Small intestine (tissue), 7 donors: ENCODE measurements around the gene SHLD1. TPM values are rescaled to one million over a fixed set of nuclear protein-coding genes. Genes with fewer than 3 reads are reported as not detected.

Source experiments
- DNase-seq, 2 donors: peaks; one replicate each; pipeline versions ENCODE4 v3.0.0 to v3.0.0-alpha.2; 2013
- FAIRE-seq: peaks from 2 replicates; lab custom pipeline; 2012; peaks lifted over from hg19 to GRCh38; lab: Jason Lieb, UNC
- H3K27ac ChIP-seq, 3 donors: one replicate each; pipeline ENCODE4 v1.5.1; 2013; ENCODE audit warnings: low read length in 2 of 3, mild to moderate bottlenecking in 2 of 3, control low read depth in 1 of 3, inconsistent platforms in 1 of 3, low read depth in 1 of 3, moderate library complexity in 1 of 3
- H3K27me3 ChIP-seq, 3 donors: one replicate each; pipeline ENCODE4 v1.6.1; 2013; ENCODE audit warnings: low read length in 3 of 3, inconsistent platforms in 1 of 3; ENCODE audit not compliant: control insufficient read depth in 3 of 3, insufficient read depth in 3 of 3
- H3K36me3 ChIP-seq, 3 donors: one replicate each; pipeline ENCODE4 v1.6.1; 2013; ENCODE audit warnings: low read length in 3 of 3, inconsistent platforms in 1 of 3, low read depth in 1 of 3, mild to moderate bottlenecking in 1 of 3, moderate library complexity in 1 of 3; ENCODE audit not compliant: control insufficient read depth in 3 of 3, insufficient read depth in 2 of 3
- H3K4me1 ChIP-seq, 3 donors: one replicate each; pipeline ENCODE4 v1.6.1; 2013; ENCODE audit warnings: low read length in 2 of 3, inconsistent platforms in 1 of 3, low read depth in 1 of 3, mild to moderate bottlenecking in 1 of 3, moderate library complexity in 1 of 3; ENCODE audit not compliant: control insufficient read depth in 3 of 3, insufficient read depth in 2 of 3
- H3K4me3 ChIP-seq, 3 donors: one replicate each; pipeline ENCODE4 v1.5.1; 2013; ENCODE audit warnings: low read length in 3 of 3, control low read depth in 1 of 3, inconsistent platforms in 1 of 3, low read depth in 1 of 3, mild to moderate bottlenecking in 1 of 3, moderate library complexity in 1 of 3
- H3K9me3 ChIP-seq, 2 donors: one replicate each; pipeline ENCODE4 v1.6.1; 2013; ENCODE audit warnings: low read depth in 1 of 2, low read length in 1 of 2; ENCODE audit not compliant: control insufficient read depth in 2 of 2, insufficient read depth in 1 of 2
- WGBS, 3 donors: extraction: QIAGEN DNeasy Blood & Tissue Kit; methylation state at CpG; one replicate each; pipeline ENCODE4 v1.1.7; 2013; 5-methylcytosine and 5-hydroxymethylcytosine counted together
- polyA plus RNA-seq, 4 donors: library from polyadenylated mRNA; stranded (reverse) in 3 of 4; unstranded in 1 of 4; fragments of 200-250 nt in 3 of 4; fragments of 120-200 nt in 1 of 4; gene quantifications; one replicate each; pipeline versions ENCODE4 v1.2.1 to v1.2.3, GENCODE V29; 2013
- donor health status: healthy with polysubstance abuse.
- donor health status: control.
- donor health status: control.
- donor health status: Bipolar disorder and iron deficiency.
- donor health status: healthy.

The SHLD1 gene
- polyA plus RNA-seq, 4 donors: 12.3 to 19.2 (median 17.0) TPM

- 61 to 85% (median 64%) methylated on average over 5 of the region's 5 CpGs for WGBS, 3 donors
- no peak overlapping the region for H3K4me3 ChIP-seq
- no peaks in the 10 kb centered on the region for H3K9me3 ChIP-seq
- H3K27me3 ChIP-seq: no peaks in the 10 kb centered on the region
- no peak for FAIRE-seq
- no peaks in the 10 kb centered on the region for H3K36me3 ChIP-seq
- no peak overlapping the region for H3K27ac ChIP-seq
- peaks cover 0 to 16% (median 2%) of the 10 kb centered on the region in 3 donors for H3K4me1 ChIP-seq
- no peak for DNase-seq
These were observed 92.9 kb downstream of the SHLD1 start for GRCh38 chr20:5843054-5843592.

- FAIRE-seq (no peak), DNase-seq (peak in 1 of 2 donors; percentile 21)
- no peak overlapping the region for H3K27ac ChIP-seq
- 61 to 90% (median 61%) methylated on average over 2 of the region's 2 CpGs for WGBS, 3 donors
- no peaks in the 10 kb centered on the region for H3K9me3 ChIP-seq
- peaks cover 0 to 16% (median 2%) of the 10 kb centered on the region in 3 donors for H3K4me1 ChIP-seq
- no peak overlapping the region for H3K4me3 ChIP-seq
- H3K27me3 ChIP-seq: no peaks in the 10 kb centered on the region
- no peaks in the 10 kb centered on the region for H3K36me3 ChIP-seq
These were observed 94.0 kb downstream of the SHLD1 start for GRCh38 chr20:5844063-5844681.

- DNase-seq (peak; percentile 21 to 41), FAIRE-seq (no peak)
- H3K27ac ChIP-seq: peak overlapping the region in 1 of 3 donors; percentile 14
- peaks cover 0 to 16% (median 2%) of the 10 kb centered on the region in 3 donors for H3K4me1 ChIP-seq
- no peaks in the 10 kb centered on the region for H3K9me3 ChIP-seq
- H3K4me3 ChIP-seq: no peak overlapping the region
- H3K36me3 ChIP-seq: peaks cover 0 to 4% (median 0%) of the 10 kb centered on the region in 3 donors
- 51 to 66% (median 61%) methylated on average over 12 of the region's 12 CpGs for WGBS, 3 donors
- no peaks in the 10 kb centered on the region for H3K27me3 ChIP-seq
These were observed 95.7 kb downstream of the SHLD1 start for GRCh38 chr20:5845681-5846615.

- Histone ChIP-seq H3K4me3 (no peak overlapping the region), H3K27ac (no peak overlapping the region), H3K27me3 (no peaks in the 10 kb centered on the region), H3K9me3 (no peaks in the 10 kb centered on the region), H3K4me1 (peaks cover 0 to 16% (median 2%) of the 10 kb centered on the region in 3 donors), H3K36me3 (peaks cover 0 to 4% (median 0%) of the 10 kb centered on the region in 3 donors)
- FAIRE-seq (no peak), DNase-seq (no peak)
- 73 to 82% (median 78%) methylated on average over 11 of the region's 11 CpGs for WGBS, 3 donors
These were observed 98.7 kb downstream of the SHLD1 start for GRCh38 chr20:5848711-5849505.

- Histone ChIP-seq H3K4me1 (no peaks in the 10 kb centered on the region), H3K27ac (no peak overlapping the region), H3K36me3 (no peaks in the 10 kb centered on the region), H3K27me3 (no peaks in the 10 kb centered on the region), H3K4me3 (no peak overlapping the region), H3K9me3 (peaks cover 0 to 2% of the 10 kb centered on the region in 2 donors)
- WGBS, 3 donors: 87 to 94% (median 94%) methylated on average over 3 of the region's 3 CpGs
- no peak for FAIRE-seq
- no peak for DNase-seq
These were observed 105.7 kb downstream of the SHLD1 start for GRCh38 chr20:5855939-5856338.

GRCh38 chr20:5859608-5860007 lies 109.4 kb downstream of the SHLD1 start:
- DNase-seq (no peak), FAIRE-seq (no peak)
- Histone ChIP-seq H3K36me3 (peaks cover 0 to 9% (median 0%) of the 10 kb centered on the region in 3 donors), H3K9me3 (peaks cover 0 to 2% of the 10 kb centered on the region in 2 donors), H3K27ac (no peak overlapping the region), H3K4me3 (no peak overlapping the region), H3K4me1 (no peaks in the 10 kb centered on the region), H3K27me3 (no peaks in the 10 kb centered on the region)
- 79 to 96% (median 91%) methylated on average over 5 of the region's 5 CpGs for WGBS, 3 donors

GRCh38 chr20:5862703-5863039 lies 112.5 kb downstream of the SHLD1 start:
- 66 to 75% (median 74%) methylated on average over 3 of the region's 3 CpGs for WGBS, 3 donors
- H3K4me1 ChIP-seq: no peaks in the 10 kb centered on the region
- no peak for DNase-seq
- H3K9me3 ChIP-seq: no peaks in the 10 kb centered on the region
- FAIRE-seq: no peak
- peaks cover 0 to 9% (median 0%) of the 10 kb centered on the region in 3 donors for H3K36me3 ChIP-seq
- H3K27ac ChIP-seq: no peak overlapping the region
- no peak overlapping the region for H3K4me3 ChIP-seq
- H3K27me3 ChIP-seq: no peaks in the 10 kb centered on the region
